GM19463 (cell line): ENCODE results near the gene SPATA24.
"Not testable (repeated sequence)": the region's sequence is repeated elsewhere in the genome, so short reads cannot be mapped to it uniquely, and the experiment has no call there.

Experiments
- ATAC-seq: cut with Tn5 transposase; IDR thresholded peaks from one replicate; pipeline ENCODE4 v1.9.1; 2021; ENCODE audit warnings: mild to moderate bottlenecking, moderate library complexity; ENCODE audit not compliant: unreplicated experiment

Gene SPATA24

DNA sequence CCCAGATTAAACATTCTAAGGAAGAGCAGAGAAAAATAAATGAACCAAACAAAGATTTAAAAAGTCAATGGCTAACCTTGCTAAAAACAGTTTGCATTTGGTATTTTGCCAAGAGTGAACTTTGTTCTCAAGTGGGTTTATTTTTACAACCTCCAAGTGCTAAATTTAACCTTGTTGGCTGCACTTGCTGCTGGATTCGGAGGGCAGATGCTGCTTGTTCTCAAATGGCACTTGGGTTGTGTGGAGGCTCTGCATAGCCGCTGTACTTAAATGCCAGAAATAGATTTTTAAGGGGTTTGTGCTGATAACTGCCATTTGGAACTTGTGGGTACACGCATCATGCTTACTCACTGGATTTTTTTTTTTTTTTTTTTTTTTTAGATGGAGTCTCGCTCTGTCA lies 13.3 kb upstream of the SPATA24 start:
- ATAC-seq = no peak

GRCh38 chr5:139416651-139417050 lies 12.8 kb upstream of the SPATA24 start:
- ATAC-seq = no peak

DNA sequence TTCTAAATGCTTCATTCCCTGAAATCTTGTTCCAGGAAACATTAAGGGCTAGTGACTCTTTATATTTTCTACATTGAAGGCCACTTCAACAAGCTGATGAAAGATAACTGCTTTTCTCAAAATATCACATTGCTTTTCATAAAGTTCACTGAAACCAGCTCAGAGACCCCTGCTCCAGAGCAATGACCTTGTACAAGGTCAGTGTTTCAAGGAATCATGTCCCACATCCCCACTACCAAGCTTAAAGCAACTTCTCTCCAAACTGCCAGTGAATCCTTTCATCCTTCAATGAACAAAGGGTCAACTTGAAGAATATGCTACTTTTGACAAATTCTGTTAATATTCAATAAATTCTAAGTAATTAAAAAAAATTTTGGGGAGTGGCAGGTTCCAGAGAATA lies 12.0 kb upstream of the SPATA24 start:
- no peak for ATAC-seq

- no peak for ATAC-seq
Measured at GRCh38 chr5:139415221-139415861, 11.5 kb upstream of the SPATA24 start.

GRCh38 chr5:139414581-139415130 lies 10.8 kb upstream of the SPATA24 start:
- ATAC-seq = no peak

DNA sequence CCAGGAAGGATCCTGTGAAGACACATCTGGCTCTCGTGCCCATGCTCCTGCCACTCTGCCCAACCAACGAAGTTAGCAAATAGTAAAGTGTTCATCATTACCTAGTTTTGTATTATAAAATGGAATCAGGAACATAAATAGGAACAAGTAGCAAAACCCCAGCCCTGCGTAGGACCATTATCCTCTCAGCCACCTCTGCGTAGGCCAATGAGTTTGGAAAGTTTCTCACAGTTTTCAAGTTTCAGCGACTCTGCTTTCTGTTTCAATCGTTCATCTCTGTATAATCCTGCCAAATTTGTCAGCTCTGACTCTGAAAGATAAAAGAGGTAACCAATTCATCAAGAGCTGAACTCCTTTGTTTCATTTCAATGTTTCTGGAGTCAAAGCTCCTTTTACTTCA lies 10.1 kb upstream of the SPATA24 start:
- peak; percentile 57 for ATAC-seq

GRCh38 chr5:139413153-139413552 lies 9.3 kb upstream of the SPATA24 start:
- no peak for ATAC-seq

DNA sequence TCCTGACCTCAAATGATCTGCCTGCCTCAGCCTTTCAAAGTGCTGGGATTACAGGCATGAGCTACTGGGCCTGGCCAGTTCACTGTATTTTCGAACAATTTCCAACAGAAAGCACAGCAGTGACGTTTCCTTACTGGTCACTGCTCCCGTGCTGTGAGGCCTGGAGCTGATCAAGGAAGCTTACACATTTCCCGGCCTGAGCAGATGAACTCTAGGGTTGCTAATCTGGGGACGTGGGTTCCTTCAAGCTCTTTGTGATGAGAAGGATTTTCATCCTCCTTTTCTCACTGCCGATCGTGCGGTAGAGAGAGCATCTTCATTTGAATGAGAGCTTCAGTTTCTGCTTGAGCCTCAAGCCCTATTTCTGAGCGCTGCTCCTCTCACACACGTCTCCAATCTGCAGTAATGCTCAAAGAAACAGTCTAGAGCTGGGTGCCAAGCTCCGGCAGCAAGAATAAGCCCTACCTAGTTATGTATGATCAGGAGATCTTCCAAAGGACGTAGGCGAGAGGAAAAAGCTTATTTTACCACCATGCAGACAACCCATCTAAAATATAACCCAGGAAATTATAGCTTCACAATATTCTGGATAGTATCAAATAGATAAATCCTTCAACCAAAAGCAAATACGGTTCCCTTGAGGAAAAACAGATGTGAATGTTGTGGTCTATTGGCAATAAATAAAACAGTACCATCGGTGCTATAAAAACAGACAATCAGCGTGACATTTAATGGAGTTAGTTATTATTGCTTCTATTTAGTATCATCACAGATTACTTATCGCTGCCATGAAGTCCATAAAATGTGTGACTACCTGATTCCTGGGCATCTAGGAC lies 7.3 kb upstream of the SPATA24 start:
- ATAC-seq = no peak

DNA sequence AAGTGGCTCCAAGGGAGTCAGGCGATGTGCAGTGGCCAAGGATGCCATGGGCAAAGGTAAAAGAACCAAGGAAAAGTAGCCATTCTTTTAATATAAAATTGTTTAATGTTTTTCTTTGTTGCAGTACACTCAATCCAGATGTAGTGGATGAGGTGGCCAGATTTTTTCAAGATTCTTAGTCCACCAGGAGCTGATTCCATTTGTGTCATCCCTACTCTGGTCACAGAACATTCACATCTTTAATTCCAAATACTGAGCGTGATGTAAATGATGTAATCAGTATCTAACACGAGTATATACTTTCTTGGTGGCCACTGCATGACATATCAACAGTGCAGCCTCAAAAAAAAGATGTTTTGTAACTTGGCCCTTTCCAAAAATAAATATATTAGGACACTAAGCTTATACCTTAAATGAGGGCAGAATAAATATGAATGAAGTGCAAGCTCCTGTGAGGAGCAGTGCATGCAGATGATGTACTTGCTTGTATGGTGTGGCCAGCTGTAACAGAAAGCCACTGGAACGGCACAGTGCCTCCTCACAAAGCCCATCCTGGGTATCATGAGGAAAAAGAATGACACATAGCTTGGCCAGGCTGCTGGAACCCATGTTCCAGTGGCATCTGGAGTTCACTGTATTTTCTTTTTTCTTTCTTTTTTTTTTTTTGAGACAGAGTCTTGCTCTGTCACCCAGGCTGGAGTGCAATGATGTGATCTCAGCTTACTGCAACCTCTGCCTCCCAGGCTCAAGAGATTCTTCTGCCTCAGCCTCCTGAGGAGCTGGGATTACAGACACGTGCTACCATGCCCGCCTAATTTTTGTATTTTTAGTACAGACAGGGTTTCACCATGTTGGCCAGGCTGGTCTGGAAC lies 6.5 kb upstream of the SPATA24 start:
- ATAC-seq = no peak

DNA sequence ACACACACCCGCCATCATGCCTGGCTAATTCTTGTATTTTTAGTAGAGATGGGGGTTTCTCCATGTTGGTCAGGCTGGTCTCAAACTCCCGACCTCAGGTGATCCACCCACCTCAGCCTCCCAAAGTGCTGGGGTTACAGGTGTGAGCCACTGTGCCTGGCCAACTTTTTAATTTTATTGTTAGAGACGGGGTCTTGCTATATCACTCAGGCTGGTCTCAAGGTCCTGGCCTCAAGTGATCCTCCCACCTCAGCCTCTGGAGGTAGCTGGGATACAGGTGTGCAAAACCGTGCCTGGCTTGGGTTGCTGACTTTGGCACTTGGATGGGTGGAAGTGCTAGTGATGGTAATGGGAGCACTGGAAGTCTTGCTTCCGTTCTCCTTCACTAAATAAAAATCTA lies 5.2 kb upstream of the SPATA24 start:
- not testable (repeated sequence) for ATAC-seq

DNA sequence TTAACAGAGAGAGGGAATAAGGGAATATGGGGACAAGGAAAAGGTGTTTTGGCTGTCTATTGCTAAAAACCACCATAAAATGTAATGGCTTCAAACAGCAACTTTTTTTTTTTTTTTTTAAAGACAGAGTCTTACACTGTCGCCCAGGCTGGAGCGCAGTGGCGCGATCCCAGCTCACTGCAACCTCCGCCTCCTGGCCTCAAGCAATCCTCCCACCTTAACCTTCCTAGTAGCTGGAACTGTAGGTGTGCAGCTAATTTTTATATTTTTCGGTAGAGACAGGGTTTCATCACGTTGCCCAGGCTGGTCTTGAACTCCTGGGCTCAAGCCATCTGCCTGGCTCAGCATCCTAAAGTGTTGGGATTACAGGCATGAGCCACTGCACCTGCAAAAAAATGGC lies 4.3 kb upstream of the SPATA24 start:
- ATAC-seq = no peak

DNA sequence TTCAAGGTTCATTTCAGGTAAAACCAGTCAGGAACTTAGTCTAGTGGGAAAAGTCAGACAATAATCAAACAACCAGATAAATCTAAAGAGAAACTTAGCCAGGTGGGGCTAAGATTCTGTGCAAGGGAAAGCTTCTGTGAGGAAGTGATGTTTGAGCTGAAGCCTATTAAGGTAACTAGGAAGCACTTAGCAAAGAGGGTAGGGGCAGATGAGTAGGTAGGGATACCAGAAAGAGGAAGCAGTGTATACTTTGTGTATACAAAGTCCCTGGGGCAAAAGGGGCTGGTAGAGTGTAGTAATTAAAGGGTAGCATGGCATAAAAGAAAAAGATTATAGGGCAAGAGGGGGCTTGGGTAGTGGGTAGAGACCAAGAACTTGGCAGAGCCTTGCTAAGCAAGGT lies 3.6 kb upstream of the SPATA24 start:
- ATAC-seq = no peak

GRCh38 chr5:139406963-139407362 lies 3.1 kb upstream of the SPATA24 start:
- no peak for ATAC-seq

DNA sequence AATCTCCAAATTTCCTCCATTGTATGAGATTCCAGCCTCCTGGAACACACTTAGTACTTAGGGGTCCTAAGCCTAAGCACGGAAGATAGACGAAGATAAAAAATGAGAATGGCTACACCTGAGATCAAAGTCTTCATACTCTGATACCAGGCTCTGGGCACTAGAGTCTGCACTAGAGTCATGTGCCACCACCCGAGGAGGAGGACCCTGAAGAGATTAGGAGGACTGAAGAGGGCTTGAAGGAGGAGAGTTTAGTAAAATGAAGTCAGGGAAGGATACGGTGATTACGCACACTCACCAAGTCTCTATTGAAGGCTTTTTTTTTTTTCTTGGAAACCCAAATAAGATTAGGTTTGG lies 573 bp upstream of the SPATA24 start:
- ATAC-seq = no peak

- no peak for ATAC-seq
Measured at GRCh38 chr5:139403418-139403786, 487 bp downstream of the SPATA24 start.

DNA sequence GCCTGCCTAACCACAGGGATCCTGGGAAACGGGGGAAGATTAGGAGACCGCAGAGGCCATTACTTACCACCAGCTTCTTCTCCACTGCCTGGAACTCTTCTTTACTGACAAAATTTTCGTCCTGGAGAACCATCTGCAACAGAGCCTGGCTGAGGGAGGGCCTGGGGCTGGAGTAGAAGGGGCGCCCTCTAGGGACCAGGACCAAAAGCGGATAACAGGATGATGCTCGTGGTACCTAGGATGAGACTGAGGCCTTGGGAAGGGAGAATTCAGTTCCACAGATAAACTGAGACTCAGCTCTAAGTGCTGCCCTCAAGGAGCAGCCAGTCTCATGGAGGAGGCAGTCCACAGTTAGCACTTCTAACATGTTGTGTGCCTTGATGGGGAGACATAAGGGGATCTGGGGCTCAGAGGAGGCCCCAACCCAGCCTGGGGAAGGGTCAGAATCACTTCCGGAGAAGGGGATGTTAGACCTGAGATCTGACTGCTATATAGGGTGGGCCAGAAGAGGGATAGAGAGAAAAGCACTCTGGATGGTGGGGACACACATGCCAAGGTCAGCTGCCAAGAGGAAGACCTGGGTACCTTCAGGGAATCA lies 1.2 kb downstream of the SPATA24 start:
- no peak for ATAC-seq

- ATAC-seq = no peak
Measured at GRCh38 chr5:139401546-139401945, 2.3 kb downstream of the SPATA24 start.

DNA sequence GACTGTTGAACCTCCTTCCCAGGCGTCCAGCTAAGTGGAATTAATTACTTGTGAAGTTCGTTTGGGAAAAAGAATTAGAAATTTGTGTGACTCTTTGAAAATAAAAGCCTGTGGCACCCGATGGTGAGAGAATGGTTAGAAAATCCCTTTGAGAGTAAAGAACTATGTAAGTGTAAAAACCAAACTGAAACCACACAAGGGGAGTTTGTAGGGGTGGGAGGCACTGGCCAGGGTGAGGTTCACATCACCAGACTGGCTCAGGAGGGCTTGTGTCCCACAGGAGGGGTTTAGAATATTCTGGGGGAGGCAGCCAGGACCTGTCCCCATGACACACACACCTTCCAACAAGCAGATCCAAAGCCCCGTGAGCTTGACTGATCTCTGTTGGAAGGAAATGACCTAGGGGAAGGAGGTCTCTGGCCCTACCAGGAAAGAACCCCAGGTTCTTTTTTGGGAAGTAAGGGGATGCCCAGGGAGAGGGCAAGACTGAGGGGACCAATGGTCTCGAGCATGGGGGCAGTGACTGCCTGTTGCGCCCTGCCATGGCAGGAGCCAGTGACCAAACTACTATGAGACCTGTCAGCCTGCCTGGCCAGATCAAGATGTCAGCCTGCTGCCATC lies 4.3 kb downstream of the SPATA24 start:
- ATAC-seq = peak; percentile 32

- no peak for ATAC-seq
Measured at GRCh38 chr5:139397921-139398320, 6.0 kb downstream of the SPATA24 start.

- no peak for ATAC-seq
Measured at GRCh38 chr5:139396691-139397090, 7.2 kb downstream of the SPATA24 start.
